WTC11 (cell line): ENCODE results near the gene PDE11A.

Source experiments
- CREB1 ChIP-seq: sonication (generic); formaldehyde crosslinking; IDR thresholded peaks from 2 replicates; pipeline ENCODE4 v1.8.0; 2023; ENCODE audit warnings: mild to moderate bottlenecking, missing genetic modification reagents
- CTCF ChIP-seq: fragments of 200-600 bp; IDR thresholded peaks from 2 replicates; pipeline ENCODE4 v1.8.0; 2022; ENCODE audit warnings: antibody characterized with exemption
- EMX1 ChIP-seq: fragments of 250-450 bp; sonication (Bioruptor Pico); IDR thresholded peaks from 2 replicates; pipeline ENCODE4 v1.8.0; 2021; ENCODE audit warnings: mild to moderate bottlenecking
- IRF2 ChIP-seq: sonication (generic); formaldehyde crosslinking; IDR thresholded peaks from 2 replicates; pipeline ENCODE4 v1.8.0; 2022; ENCODE audit warnings: low read depth, missing genetic modification reagents, borderline replicate concordance
- NR2C2 ChIP-seq: sonication (generic); formaldehyde crosslinking; IDR thresholded peaks from 2 replicates; pipeline ENCODE4 v1.8.0; 2022; ENCODE audit warnings: mild to moderate bottlenecking, missing genetic modification reagents
- PREB ChIP-seq: sonication (generic); formaldehyde crosslinking; IDR thresholded peaks from 2 replicates; pipeline ENCODE4 v1.8.1; 2022; ENCODE audit warnings: mild to moderate bottlenecking, missing genetic modification reagents, moderate library complexity, borderline replicate concordance
- ZNF232 ChIP-seq: sonication (generic); formaldehyde crosslinking; IDR thresholded peaks from 2 replicates; pipeline ENCODE4 v1.8.0; 2022; ENCODE audit warnings: mild to moderate bottlenecking, missing genetic modification reagents

- no peak for TF ChIP-seq ZNF232 (CRISPR knock-in tag)
- TF ChIP-seq CTCF, result no peak
- TF ChIP-seq PREB (CRISPR knock-in tag), result no peak
- no peak for TF ChIP-seq NR2C2 (CRISPR knock-in tag)
- TF ChIP-seq IRF2, result no peak
- TF ChIP-seq CREB1 (CRISPR knock-in tag), result no peak
- TF ChIP-seq EMX1 (CRISPR knock-in tag), result no peak
Observed at GRCh38 chr2:177891533-177891932, 181.0 kb downstream of the PDE11A start.
